ENCODE measurements around the gene SRSF5.

DNA sequence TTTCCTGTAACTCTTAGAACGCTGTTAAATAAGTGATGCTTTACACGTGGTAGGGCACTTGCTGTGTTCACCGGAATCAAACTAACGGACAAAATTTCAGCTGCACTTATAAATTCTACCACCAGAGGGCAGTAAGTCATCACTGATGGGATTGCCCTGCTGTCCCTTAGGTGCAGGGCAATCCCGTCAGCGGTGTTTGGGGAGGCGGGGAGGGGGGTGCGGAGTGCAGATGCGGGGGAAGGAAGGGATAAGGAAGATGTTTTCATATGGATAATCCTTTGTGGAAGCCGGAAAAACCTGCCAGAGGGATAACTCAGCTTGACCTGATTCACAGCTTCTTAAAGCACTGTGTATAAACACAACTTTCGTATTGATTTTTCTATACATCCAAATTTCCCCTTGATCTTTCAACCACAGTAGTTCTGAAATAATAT is 51.8 kb downstream of the SRSF5 start:
- TF ChIP-seq, protein P1, sequence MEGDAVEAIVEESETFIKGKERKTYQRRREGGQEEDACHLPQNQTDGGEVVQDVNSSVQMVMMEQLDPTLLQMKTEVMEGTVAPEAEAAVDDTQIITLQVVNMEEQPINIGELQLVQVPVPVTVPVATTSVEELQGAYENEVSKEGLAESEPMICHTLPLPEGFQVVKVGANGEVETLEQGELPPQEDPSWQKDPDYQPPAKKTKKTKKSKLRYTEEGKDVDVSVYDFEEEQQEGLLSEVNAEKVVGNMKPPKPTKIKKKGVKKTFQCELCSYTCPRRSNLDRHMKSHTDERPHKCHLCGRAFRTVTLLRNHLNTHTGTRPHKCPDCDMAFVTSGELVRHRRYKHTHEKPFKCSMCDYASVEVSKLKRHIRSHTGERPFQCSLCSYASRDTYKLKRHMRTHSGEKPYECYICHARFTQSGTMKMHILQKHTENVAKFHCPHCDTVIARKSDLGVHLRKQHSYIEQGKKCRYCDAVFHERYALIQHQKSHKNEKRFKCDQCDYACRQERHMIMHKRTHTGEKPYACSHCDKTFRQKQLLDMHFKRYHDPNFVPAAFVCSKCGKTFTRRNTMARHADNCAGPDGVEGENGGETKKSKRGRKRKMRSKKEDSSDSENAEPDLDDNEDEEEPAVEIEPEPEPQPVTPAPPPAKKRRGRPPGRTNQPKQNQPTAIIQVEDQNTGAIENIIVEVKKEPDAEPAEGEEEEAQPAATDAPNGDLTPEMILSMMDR (IDR thresholded peaks at IDR 0.05): peak; percentile 77 to 87 (median 84)
- no peak for TF ChIP-seq POLR2AphosphoS5 (IDR thresholded peaks at IDR 0.05)
